OCI-LY7 (cell line): Measurements from ENCODE around the gene OXLD1. TPM values are rescaled to one million over a fixed set of nuclear protein-coding genes. Genes with fewer than 3 reads are reported as not detected.

Experiments
- BruUV-seq: library from RNA; stranded (reverse); fragments of 400-500 nt; replicated peaks from 2 replicates; lab custom pipeline; 2021; lab: Mats Ljungman, UMichigan
- CTCF ChIA-PET: fragments of 300-600 bp; sonication (Branson Sonifier 250); formaldehyde crosslinking; loops from one replicate; lab custom pipeline; 2022; ENCODE audit warnings: antibody characterized with exemption; ENCODE audit not compliant: unreplicated experiment; lab: Charles Lee
- POLR2A ChIA-PET: fragments of 300-600 bp; sonication (Branson Sonifier 250); formaldehyde crosslinking; loops from one replicate; lab custom pipeline; 2022; ENCODE audit warnings: antibody characterized with exemption; lab: Charles Lee
- DNase-seq: peaks from one replicate; pipeline ENCODE4 v3.0.0-alpha.2; 2015; ENCODE audit warnings: low spot score
- H2AFZ ChIP-seq: fragments of 200-600 bp; sonication (generic), shearing (Covaris generic); 2 replicates; pipeline ENCODE4 v1.6.1; 2014; ENCODE audit warnings: mild to moderate bottlenecking, antibody characterized with exemption, low read length, moderate library complexity
- H3K27ac ChIP-seq: fragments of 200-600 bp; sonication (generic); 2 replicates; pipeline ENCODE4 v1.5.1; 2014; ENCODE audit warnings: mixed run types, low read depth, mild to moderate bottlenecking, moderate library complexity, low read length, inconsistent platforms; ENCODE audit not compliant: poor library complexity, severe bottlenecking
- H3K36me3 ChIP-seq: fragments of 200-600 bp; sonication (generic); 2 replicates; pipeline ENCODE4 v1.6.1; 2014; ENCODE audit warnings: mild to moderate bottlenecking, antibody characterized with exemption, low read length, moderate library complexity, mixed read lengths; ENCODE audit not compliant: insufficient read depth
- H3K4me1 ChIP-seq: fragments of 200-600 bp; sonication (generic); 2 replicates; pipeline ENCODE4 v1.5.1; 2014; ENCODE audit warnings: mild to moderate bottlenecking, low read length; ENCODE audit not compliant: insufficient read depth, poor library complexity, severe bottlenecking
- H3K4me2 ChIP-seq: fragments of 200-600 bp; sonication (generic); 2 replicates; pipeline ENCODE4 v1.6.1; 2014; ENCODE audit warnings: mild to moderate bottlenecking, low read length
- H3K4me3 ChIP-seq: fragments of 200-600 bp; sonication (generic); 2 replicates; pipeline ENCODE4 v1.5.1; 2014; ENCODE audit warnings: mild to moderate bottlenecking, low read depth, low read length; ENCODE audit not compliant: poor library complexity, severe bottlenecking
- H3K79me2 ChIP-seq: fragments of 200-600 bp; sonication (generic); 2 replicates; pipeline ENCODE4 v1.6.1; 2016; ENCODE audit warnings: low read depth, mild to moderate bottlenecking, low read length, moderate library complexity, mixed read lengths; ENCODE audit not compliant: insufficient read depth
- H3K9me2 ChIP-seq: fragments of 200-600 bp; sonication (generic); 2 replicates; pipeline ENCODE4 v1.6.1; 2016; ENCODE audit warnings: mild to moderate bottlenecking, low read length, mixed read lengths; ENCODE audit not compliant: insufficient read depth
- H3K9me3 ChIP-seq: fragments of 200-600 bp; sonication (generic); 2 replicates; pipeline ENCODE4 v1.6.1; 2014; ENCODE audit warnings: mild to moderate bottlenecking, mixed run types, low read length, mixed read lengths
- H4K20me1 ChIP-seq: fragments of 200-600 bp; sonication (generic); 2 replicates; pipeline ENCODE4 v1.6.1; 2014; ENCODE audit warnings: mild to moderate bottlenecking, antibody characterized with exemption, low read length, moderate library complexity, mixed read lengths; ENCODE audit not compliant: insufficient read depth
- CTCF ChIP-seq: fragments of 200-600 bp; sonication (generic); conservative IDR thresholded peaks from 2 replicates; pipeline ENCODE4 v1.5.1; 2014; ENCODE audit warnings: mild to moderate bottlenecking, antibody characterized with exemption, low read length, moderate library complexity, mixed read lengths
- EZH2phosphoT487 ChIP-seq: fragments of 200-600 bp; sonication (generic); IDR thresholded peaks from 2 replicates; pipeline ENCODE4 v1.6.1; 2018; ENCODE audit warnings: low read depth, borderline replicate concordance, mild to moderate bottlenecking, mixed run types, antibody characterized with exemption, low read length, moderate library complexity, mixed read lengths
- intact Hi-C: fragments of 100-400 bp; cut with micrococcal nuclease; formaldehyde crosslinking; loops from one replicate; pipeline ENCODE4 v1.10.0; 2022; ENCODE audit not compliant: unreplicated experiment
- total RNA-seq, 2 experiments: library from RNA; depleted of rRNA in 1 of 2; stranded (reverse); fragments of >200 nt in 1 of 2; shearing (Covaris generic) in 1 of 2; gene quantifications; 2 replicates each; pipeline ENCODE4 v1.2.3, GENCODE V29; 2014 to 2022

OXLD1 gene
- total RNA-seq, 2 experiments from 2014 or later: 116 to 151 TPM

GRCh38 chr17:81702934-81703746 lies 36.7 kb upstream of the OXLD1 start, which contains the start of gene MRPL12:
Gene MRPL12, plus strand, starts transcription at chr17:81703367. Its CDS starts 135 bp downstream, at chr17:81703502.
- Histone ChIP-seq H3K4me3 (peak within 1 kb of the TSS; percentile 92), H3K9me2 (no peaks in the 10 kb centered on the region), H3K36me3 (peaks cover 91% of the 10 kb centered on the region), H3K27ac (peak within 1 kb of the TSS; percentile 80), H3K79me2 (peaks cover 68% of the 10 kb centered on the region), H3K9me3 (no peaks in the 10 kb centered on the region), H2AFZ (peak within 1 kb of the TSS; percentile 3; the same call in 1 of the 2 replicates), H3K4me2 (peak within 1 kb of the TSS; percentile 92), H3K4me1 (peaks cover 23% of the 10 kb centered on the region), H4K20me1 (peaks cover 12% of the 10 kb centered on the region; the same call in 1 of the 2 replicates)
- peak; percentile 99 for DNase-seq
- no peak for TF ChIP-seq CTCF
- no peak for TF ChIP-seq EZH2phosphoT487
- POLR2A ChIA-PET: interaction anchor here (0.6 to 1.9 kb wide), 7 partner anchors 8 to 190 kb away, joined by 3 to 12 read pairs (median 6); partner anchors contain the start of genes ARL16 and HGS
- intact Hi-C loops: loop anchor here (1.0 kb wide), 2 partner anchors 8 to 20 kb away; partner anchors contain the start of gene ARL16
- no TSS peak for BruUV-seq
- CTCF ChIA-PET: interaction anchor here (0.6 kb wide), 1 partner anchor 225 kb away, joined by 4 read pairs; the partner anchor contains the start of gene MAFG

GRCh38 chr17:81701288-81702071 lies 35.1 kb upstream of the OXLD1 start:
- Histone ChIP-seq H3K36me3 (peaks cover 91% of the 10 kb centered on the region), H3K9me2 (no peaks in the 10 kb centered on the region), H3K4me2 (peak overlapping the region; percentile 92), H3K27ac (peak overlapping the region; percentile 80), H3K4me1 (peaks cover 23% of the 10 kb centered on the region), H3K4me3 (peak overlapping the region; percentile 92), H4K20me1 (peaks cover 12% of the 10 kb centered on the region; the same call in 1 of the 2 replicates), H3K79me2 (peaks cover 70% of the 10 kb centered on the region), H3K9me3 (no peaks in the 10 kb centered on the region), H2AFZ (no peak overlapping the region)
- TF ChIP-seq EZH2phosphoT487: no peak
- peak; percentile 58 for TF ChIP-seq CTCF
- no TSS peak for BruUV-seq
- intact Hi-C loops: no loop called here
- DNase-seq: peak; percentile 65
- ChIA-PET POLR2A (interaction anchor here (0.5 to 1.7 kb wide), 7 partner anchors 10 to 588 kb away, joined by 3 to 10 read pairs (median 4); partner anchors contain the start of genes ARL16, HGS and MCRIP1), CTCF (no interaction called here)
